GM18909 (cell line): ENCODE data around the gene PSD.

Experiments used
- ATAC-seq: cut with Tn5 transposase; IDR thresholded peaks from one replicate; pipeline ENCODE4 v1.9.1; 2021; ENCODE audit warnings: mild to moderate bottlenecking; ENCODE audit not compliant: unreplicated experiment, poor library complexity

Gene PSD

GRCh38 chr10:102421757-102422512 is 3.4 kb upstream of the PSD start:
- no peak for ATAC-seq

GRCh38 chr10:102421507-102421756 is 2.8 kb upstream of the PSD start:
- ATAC-seq, result no peak

- peak; percentile 71 for ATAC-seq
These were observed 2.3 kb upstream of the PSD start, which contains the start of gene FBXL15 for GRCh38 chr10:102420714-102421506. Gene FBXL15 (plus strand): TSS chr10:102420836. CDS start chr10:102421130, 294 bp downstream.

- no peak for ATAC-seq
These were observed 1.7 kb upstream of the PSD start for GRCh38 chr10:102420181-102420713.

GRCh38 chr10:102419269-102420180 is 940 bp upstream of the PSD start:
- ATAC-seq, result no peak

- ATAC-seq, result no peak
These were observed 1.9 kb downstream of the PSD start for GRCh38 chr10:102416695-102417094.

GRCh38 chr10:102416283-102416682 is 2.3 kb downstream of the PSD start:
- ATAC-seq, result no peak

GRCh38 chr10:102414749-102415148 is 3.8 kb downstream of the PSD start:
- ATAC-seq, result no peak

- no peak for ATAC-seq
These were observed 4.6 kb downstream of the PSD start for GRCh38 chr10:102413806-102414561.

- no peak for ATAC-seq
These were observed 5.4 kb downstream of the PSD start for GRCh38 chr10:102413053-102413705.

- ATAC-seq, result no peak
These were observed 6.3 kb downstream of the PSD start for GRCh38 chr10:102412293-102412692.

- no peak for ATAC-seq
These were observed 7.0 kb downstream of the PSD start for GRCh38 chr10:102411341-102412255.

GRCh38 chr10:102410429-102411073 is 8.0 kb downstream of the PSD start:
- ATAC-seq, result no peak

GRCh38 chr10:102409604-102410428 is 8.8 kb downstream of the PSD start:
- ATAC-seq, result no peak

- ATAC-seq, result no peak
These were observed 9.6 kb downstream of the PSD start for GRCh38 chr10:102408728-102409603.

GRCh38 chr10:102408131-102408727 is 10.4 kb downstream of the PSD start:
- ATAC-seq, result no peak
